GM12878 (cell line): ENCODE measurements around the gene SH2D7. TPM values are rescaled to one million over a fixed set of nuclear protein-coding genes. Genes with fewer than 3 reads are reported as not detected.

ENCODE experiments used
- ASH2L ChIP-seq: fragments of 300-600, 200-600 bp; sonication (generic); IDR thresholded peaks from 2 replicates; pipeline ENCODE4 v1.6.1; 2017; ENCODE audit warnings: low read depth, mild to moderate bottlenecking, borderline replicate concordance
- CBX5 ChIP-seq: sonication (generic); IDR thresholded peaks from 2 replicates; pipeline ENCODE4 v1.6.1; 2016; ENCODE audit warnings: low read depth, moderate library complexity, mild to moderate bottlenecking, inconsistent platforms
- CHD4 ChIP-seq: fragments of 200-600 bp; sonication (generic); IDR thresholded peaks from 2 replicates; pipeline ENCODE4 v1.6.1; 2016; ENCODE audit warnings: mild to moderate bottlenecking
- MYC ChIP-seq: IDR thresholded peaks from 2 replicates; pipeline ENCODE4 v1.6.1; 2011; ENCODE audit warnings: mild to moderate bottlenecking, low read length, moderate library complexity, inconsistent platforms; ENCODE audit not compliant: insufficient read depth, insufficient replicate concordance, insufficient read length, severe bottlenecking
- NR2F1 ChIP-seq: fragments of 450-650 bp; conservative IDR thresholded peaks from 2 replicates; pipeline ENCODE4 v1.6.1; 2017; ENCODE audit warnings: mild to moderate bottlenecking
- RUNX3 ChIP-seq: IDR thresholded peaks from 2 replicates; pipeline ENCODE4 v1.6.1; 2012; ENCODE audit warnings: low read length, inconsistent platforms
- STAT1 ChIP-seq: fragments of 450-650 bp; conservative IDR thresholded peaks from 2 replicates; pipeline ENCODE4 v1.6.1; 2014; ENCODE audit warnings: antibody characterized with exemption, mild to moderate bottlenecking
- STAT3 ChIP-seq: IDR thresholded peaks from 2 replicates; pipeline ENCODE4 v1.6.1; 2011; ENCODE audit warnings: low read depth, low read length, improper control_type of control experiment
- TARDBP ChIP-seq: IDR thresholded peaks from 2 replicates; pipeline ENCODE4 v1.6.1; 2016; ENCODE audit warnings: borderline replicate concordance
- TCF3 ChIP-seq: IDR thresholded peaks from 2 replicates; pipeline ENCODE4 v1.6.1; 2012; ENCODE audit warnings: low read depth, mild to moderate bottlenecking, low read length, borderline replicate concordance; ENCODE audit not compliant: insufficient read depth
- ZNF217 ChIP-seq: fragments of 450-650 bp; IDR thresholded peaks from 2 replicates; pipeline ENCODE4 v1.6.1; 2017; ENCODE audit warnings: antibody characterized with exemption, mild to moderate bottlenecking
- ZNF24 ChIP-seq: fragments of 450-650 bp; IDR thresholded peaks from 2 replicates; pipeline ENCODE4 v1.6.1; 2017; ENCODE audit warnings: antibody characterized with exemption, mild to moderate bottlenecking
- ZNF384 ChIP-seq: IDR thresholded peaks from 2 replicates; pipeline ENCODE4 v1.6.1; 2012; ENCODE audit warnings: low read depth, mild to moderate bottlenecking, low read length, improper control_type of control experiment, borderline replicate concordance
- polyA plus RNA-seq, 11 experiments: library from polyadenylated mRNA; depleted of rRNA in 4 of 11; unstranded in 6 of 11; stranded (reverse) in 5 of 11; fragments of >200 nt; fragmentation: Nextera tagmentation in 4 of 11; fragmentation: Illumina TruSeq in 1 of 11; extraction: Ambion mirVana in 4 of 11; extraction: Trizol in 1 of 11; gene quantifications; 1 replicate in 1 of 11; 2 replicates in 10 of 11; pipeline versions ENCODE4 v1.2.1 to v1.2.3, GENCODE V29; 2011 to 2016; ENCODE audit warnings: inconsistent platforms in 2 of 11, missing spikeins in 2 of 11, low read depth in 1 of 11
- total RNA-seq, 4 experiments: library from RNA; depleted of rRNA in 3 of 4; stranded (reverse); fragments of >200 nt in 3 of 4; fragmentation: Illumina TruSeq in 1 of 4; extraction: Trizol in 1 of 4; gene quantifications; 2 replicates each; pipeline versions ENCODE4 v1.2.1 to v1.2.3, GENCODE V29; 2013 to 2021
- TF ChIP-seq, protein P1 (sequence below): IDR thresholded peaks from 2 replicates; pipeline ENCODE4 v1.6.1; 2011; ENCODE audit warnings: borderline replicate concordance, low read depth, mild to moderate bottlenecking, moderate library complexity, low read length; ENCODE audit not compliant: insufficient read depth, poor library complexity, severe bottlenecking
- TF ChIP-seq, protein P2 (sequence below): IDR thresholded peaks from 2 replicates; pipeline ENCODE4 v1.6.1; 2012; ENCODE audit warnings: low read depth, low read length, improper control_type of control experiment
- TF ChIP-seq, protein P3 (sequence below): fragments of 450-650 bp; IDR thresholded peaks from 2 replicates; pipeline ENCODE4 v1.6.1; 2018; ENCODE audit warnings: mild to moderate bottlenecking, low read depth, moderate library complexity; ENCODE audit not compliant: partially characterized antibody
- TF ChIP-seq, protein P4 (sequence below): fragments of 450-650 bp; conservative IDR thresholded peaks from 2 replicates; pipeline ENCODE4 v1.6.1; 2017; ENCODE audit warnings: mild to moderate bottlenecking, moderate library complexity
- TF ChIP-seq, protein P5 (sequence below): fragments of 450-650 bp; IDR thresholded peaks from 2 replicates; pipeline ENCODE4 v1.6.1; 2017; ENCODE audit warnings: mild to moderate bottlenecking, moderate library complexity

Gene SH2D7
- total and polyA plus RNA-seq, 10 of the 15 experiments (the other 5 are each of a cell fraction or from before 2014, with no cell fraction given), result 0.04 to 0.06 TPM; not detected in 8

DNA sequence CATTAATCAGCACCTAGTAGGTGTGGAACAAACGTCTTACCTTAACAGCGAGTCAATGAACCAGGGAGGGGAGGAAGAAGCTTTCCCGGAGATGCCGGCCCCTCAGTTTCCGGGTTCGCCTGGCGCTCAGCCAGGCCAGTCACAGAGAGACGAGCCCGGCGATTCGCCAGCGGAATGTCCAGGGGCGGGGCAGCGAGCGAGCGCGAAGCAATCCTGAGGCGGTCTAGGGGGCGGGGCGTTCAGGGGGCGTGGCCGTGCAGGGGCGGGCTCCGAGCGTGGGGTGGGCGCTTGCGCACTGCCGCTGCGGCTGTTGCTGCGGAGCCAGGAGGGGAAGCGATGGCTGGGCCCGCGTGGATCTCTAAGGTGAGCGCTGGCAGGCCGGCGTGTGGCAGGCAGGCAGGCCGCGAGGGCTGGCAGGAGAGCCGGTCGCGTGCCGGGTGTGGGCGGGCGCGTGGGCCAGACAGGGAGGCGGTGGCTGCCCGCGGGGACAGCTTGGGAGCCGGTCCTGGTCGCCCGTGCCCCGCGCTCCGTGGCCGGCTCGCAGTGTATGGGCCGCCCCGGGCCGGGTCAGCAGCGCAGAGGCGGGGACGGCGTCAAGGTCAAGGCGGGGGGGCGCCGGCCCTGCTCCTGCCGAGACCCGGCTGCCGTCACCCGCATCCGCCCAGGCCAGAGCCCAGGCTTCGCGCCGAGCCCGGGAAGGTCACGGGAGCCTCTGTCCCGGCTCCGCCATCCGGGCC is 56.9 kb downstream of the SH2D7 start, which contains the start of gene IDH3A (continued):
- TF ChIP-seq, protein P1, sequence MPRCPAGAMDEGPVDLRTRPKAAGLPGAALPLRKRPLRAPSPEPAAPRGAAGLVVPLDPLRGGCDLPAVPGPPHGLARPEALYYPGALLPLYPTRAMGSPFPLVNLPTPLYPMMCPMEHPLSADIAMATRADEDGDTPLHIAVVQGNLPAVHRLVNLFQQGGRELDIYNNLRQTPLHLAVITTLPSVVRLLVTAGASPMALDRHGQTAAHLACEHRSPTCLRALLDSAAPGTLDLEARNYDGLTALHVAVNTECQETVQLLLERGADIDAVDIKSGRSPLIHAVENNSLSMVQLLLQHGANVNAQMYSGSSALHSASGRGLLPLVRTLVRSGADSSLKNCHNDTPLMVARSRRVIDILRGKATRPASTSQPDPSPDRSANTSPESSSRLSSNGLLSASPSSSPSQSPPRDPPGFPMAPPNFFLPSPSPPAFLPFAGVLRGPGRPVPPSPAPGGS, result no peak
- no peak for TF ChIP-seq TCF3
- no peak for TF ChIP-seq ZNF384
- peak; percentile 20; the same call in 1 of the 2 replicates for TF ChIP-seq ZNF217
- no peak for TF ChIP-seq STAT3
- peak; percentile 93 for TF ChIP-seq NR2F1
- no peak for TF ChIP-seq CHD4
- TF ChIP-seq, protein P2, sequence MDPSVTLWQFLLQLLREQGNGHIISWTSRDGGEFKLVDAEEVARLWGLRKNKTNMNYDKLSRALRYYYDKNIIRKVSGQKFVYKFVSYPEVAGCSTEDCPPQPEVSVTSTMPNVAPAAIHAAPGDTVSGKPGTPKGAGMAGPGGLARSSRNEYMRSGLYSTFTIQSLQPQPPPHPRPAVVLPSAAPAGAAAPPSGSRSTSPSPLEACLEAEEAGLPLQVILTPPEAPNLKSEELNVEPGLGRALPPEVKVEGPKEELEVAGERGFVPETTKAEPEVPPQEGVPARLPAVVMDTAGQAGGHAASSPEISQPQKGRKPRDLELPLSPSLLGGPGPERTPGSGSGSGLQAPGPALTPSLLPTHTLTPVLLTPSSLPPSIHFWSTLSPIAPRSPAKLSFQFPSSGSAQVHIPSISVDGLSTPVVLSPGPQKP, result no peak
- TF ChIP-seq, protein P3, sequence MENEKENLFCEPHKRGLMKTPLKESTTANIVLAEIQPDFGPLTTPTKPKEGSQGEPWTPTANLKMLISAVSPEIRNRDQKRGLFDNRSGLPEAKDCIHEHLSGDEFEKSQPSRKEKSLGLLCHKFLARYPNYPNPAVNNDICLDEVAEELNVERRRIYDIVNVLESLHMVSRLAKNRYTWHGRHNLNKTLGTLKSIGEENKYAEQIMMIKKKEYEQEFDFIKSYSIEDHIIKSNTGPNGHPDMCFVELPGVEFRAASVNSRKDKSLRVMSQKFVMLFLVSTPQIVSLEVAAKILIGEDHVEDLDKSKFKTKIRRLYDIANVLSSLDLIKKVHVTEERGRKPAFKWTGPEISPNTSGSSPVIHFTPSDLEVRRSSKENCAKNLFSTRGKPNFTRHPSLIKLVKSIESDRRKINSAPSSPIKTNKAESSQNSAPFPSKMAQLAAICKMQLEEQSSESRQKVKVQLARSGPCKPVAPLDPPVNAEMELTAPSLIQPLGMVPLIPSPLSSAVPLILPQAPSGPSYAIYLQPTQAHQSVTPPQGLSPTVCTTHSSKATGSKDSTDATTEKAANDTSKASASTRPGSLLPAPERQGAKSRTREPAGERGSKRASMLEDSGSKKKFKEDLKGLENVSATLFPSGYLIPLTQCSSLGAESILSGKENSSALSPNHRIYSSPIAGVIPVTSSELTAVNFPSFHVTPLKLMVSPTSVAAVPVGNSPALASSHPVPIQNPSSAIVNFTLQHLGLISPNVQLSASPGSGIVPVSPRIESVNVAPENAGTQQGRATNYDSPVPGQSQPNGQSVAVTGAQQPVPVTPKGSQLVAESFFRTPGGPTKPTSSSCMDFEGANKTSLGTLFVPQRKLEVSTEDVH, result no peak
- TF ChIP-seq ASH2L, result 0 out of 2 replicates have a peak, but pooled peaks have one; percentile 45
- TF ChIP-seq, protein P4, sequence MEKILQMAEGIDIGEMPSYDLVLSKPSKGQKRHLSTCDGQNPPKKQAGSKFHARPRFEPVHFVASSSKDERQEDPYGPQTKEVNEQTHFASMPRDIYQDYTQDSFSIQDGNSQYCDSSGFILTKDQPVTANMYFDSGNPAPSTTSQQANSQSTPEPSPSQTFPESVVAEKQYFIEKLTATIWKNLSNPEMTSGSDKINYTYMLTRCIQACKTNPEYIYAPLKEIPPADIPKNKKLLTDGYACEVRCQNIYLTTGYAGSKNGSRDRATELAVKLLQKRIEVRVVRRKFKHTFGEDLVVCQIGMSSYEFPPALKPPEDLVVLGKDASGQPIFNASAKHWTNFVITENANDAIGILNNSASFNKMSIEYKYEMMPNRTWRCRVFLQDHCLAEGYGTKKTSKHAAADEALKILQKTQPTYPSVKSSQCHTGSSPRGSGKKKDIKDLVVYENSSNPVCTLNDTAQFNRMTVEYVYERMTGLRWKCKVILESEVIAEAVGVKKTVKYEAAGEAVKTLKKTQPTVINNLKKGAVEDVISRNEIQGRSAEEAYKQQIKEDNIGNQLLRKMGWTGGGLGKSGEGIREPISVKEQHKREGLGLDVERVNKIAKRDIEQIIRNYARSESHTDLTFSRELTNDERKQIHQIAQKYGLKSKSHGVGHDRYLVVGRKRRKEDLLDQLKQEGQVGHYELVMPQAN, result peak; percentile 95
- no peak for TF ChIP-seq CBX5
- peak; percentile 31 for TF ChIP-seq MYC
- TF ChIP-seq TARDBP, result no peak
- TF ChIP-seq RUNX3, result no peak
- no peak for TF ChIP-seq ZNF24
- TF ChIP-seq, protein P5, sequence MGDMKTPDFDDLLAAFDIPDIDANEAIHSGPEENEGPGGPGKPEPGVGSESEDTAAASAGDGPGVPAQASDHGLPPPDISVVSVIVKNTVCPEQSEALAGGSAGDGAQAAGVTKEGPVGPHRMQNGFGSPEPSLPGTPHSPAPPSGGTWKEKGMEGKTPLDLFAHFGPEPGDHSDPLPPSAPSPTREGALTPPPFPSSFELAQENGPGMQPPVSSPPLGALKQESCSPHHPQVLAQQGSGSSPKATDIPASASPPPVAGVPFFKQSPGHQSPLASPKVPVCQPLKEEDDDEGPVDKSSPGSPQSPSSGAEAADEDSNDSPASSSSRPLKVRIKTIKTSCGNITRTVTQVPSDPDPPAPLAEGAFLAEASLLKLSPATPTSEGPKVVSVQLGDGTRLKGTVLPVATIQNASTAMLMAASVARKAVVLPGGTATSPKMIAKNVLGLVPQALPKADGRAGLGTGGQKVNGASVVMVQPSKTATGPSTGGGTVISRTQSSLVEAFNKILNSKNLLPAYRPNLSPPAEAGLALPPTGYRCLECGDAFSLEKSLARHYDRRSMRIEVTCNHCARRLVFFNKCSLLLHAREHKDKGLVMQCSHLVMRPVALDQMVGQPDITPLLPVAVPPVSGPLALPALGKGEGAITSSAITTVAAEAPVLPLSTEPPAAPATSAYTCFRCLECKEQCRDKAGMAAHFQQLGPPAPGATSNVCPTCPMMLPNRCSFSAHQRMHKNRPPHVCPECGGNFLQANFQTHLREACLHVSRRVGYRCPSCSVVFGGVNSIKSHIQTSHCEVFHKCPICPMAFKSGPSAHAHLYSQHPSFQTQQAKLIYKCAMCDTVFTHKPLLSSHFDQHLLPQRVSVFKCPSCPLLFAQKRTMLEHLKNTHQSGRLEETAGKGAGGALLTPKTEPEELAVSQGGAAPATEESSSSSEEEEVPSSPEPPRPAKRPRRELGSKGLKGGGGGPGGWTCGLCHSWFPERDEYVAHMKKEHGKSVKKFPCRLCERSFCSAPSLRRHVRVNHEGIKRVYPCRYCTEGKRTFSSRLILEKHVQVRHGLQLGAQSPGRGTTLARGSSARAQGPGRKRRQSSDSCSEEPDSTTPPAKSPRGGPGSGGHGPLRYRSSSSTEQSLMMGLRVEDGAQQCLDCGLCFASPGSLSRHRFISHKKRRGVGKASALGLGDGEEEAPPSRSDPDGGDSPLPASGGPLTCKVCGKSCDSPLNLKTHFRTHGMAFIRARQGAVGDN, result peak; percentile 84
- TF ChIP-seq STAT1, result no peak
